Measurements from ENCODE around the gene FAM187B. TPM values are rescaled to one million over a fixed set of nuclear protein-coding genes. Genes with fewer than 3 reads are reported as not detected.

FAM187B gene
- total and polyA plus RNA-seq, 2 of the 4 experiments (the other 2 are of a cell fraction), result not detected

DNA sequence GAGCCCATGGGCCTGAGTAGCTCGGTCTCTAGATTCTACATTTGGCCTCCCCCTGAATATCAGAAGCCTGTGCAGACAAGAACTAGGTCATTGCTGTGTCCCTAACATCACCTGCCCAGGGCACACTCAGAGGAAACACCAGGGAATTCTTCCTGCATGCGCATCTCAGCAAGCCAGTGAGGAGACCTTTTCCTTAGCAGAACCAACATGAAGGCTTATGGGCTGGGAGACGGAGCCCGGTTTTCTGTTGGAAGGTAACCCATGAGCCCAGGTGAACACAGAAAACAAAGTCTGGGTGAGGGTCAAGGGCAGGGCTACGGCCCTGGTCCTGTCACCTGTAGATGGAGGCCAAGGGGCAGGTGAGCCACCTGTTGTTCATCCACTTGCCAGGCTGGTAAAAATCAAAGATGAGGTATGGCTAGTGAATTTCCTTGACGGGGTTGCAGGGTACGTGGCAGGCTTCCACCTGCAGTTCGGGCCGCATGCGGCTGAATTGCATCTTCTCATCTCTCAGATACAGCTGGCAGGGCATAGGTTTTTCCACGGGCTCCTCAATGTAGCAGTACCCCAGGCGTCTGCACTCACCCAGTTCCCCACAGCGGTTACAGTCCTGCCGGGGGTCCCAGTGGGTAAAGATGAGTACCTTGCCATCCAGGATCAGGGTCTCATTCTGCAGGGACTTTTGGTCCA, 3.6 kb upstream of the FAM187B start:
- intact Hi-C loops (cut with micrococcal nuclease) (no loop called here), dilution Hi-C loops (cut with HindIII; ENCODE audit: low sequenced_read_pairs, unreplicated experiment) (no loop called here), in situ Hi-C loops (cut with MboI; ENCODE audit: low sequenced_read_pairs) (no loop called here)
- TF ChIP-seq, protein P1, sequence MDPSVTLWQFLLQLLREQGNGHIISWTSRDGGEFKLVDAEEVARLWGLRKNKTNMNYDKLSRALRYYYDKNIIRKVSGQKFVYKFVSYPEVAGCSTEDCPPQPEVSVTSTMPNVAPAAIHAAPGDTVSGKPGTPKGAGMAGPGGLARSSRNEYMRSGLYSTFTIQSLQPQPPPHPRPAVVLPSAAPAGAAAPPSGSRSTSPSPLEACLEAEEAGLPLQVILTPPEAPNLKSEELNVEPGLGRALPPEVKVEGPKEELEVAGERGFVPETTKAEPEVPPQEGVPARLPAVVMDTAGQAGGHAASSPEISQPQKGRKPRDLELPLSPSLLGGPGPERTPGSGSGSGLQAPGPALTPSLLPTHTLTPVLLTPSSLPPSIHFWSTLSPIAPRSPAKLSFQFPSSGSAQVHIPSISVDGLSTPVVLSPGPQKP (IDR thresholded peaks at IDR 0.05; ENCODE audit: borderline replicate concordance, low read depth, low read length), result no peak
- Histone ChIP-seq H3K4me2 (ENCODE audit: low read depth, low read length) (no peak overlapping the region), H3K27me3 (ENCODE audit: control insufficient read depth, insufficient read depth, low read length) (no peaks in the 10 kb centered on the region; the same call in 1 of the 2 replicates), H3K23ac (ENCODE audit: low read depth, low read length) (no peak overlapping the region), H3K36me3 (ENCODE audit: control insufficient read depth, insufficient read depth, low read length) (no peaks in the 10 kb centered on the region), H2AK5ac (ENCODE audit: low read depth, low read length) (no peak overlapping the region), H3K4me3 (ENCODE audit: insufficient read depth, low read depth, low read length) (no peak overlapping the region), H3K9ac (ENCODE audit: low read depth, low read length) (no peak overlapping the region), H3K4ac (ENCODE audit: low read depth, low read length) (no peak overlapping the region), H2BK15ac (ENCODE audit: low read depth, low read length) (no peak overlapping the region), H3K18ac (ENCODE audit: low read depth, low read length) (no peak overlapping the region), H2AK9ac (replicated peaks; ENCODE audit: low read depth, low read length, poor library complexity) (no peak overlapping the region), H4K20me1 (ENCODE audit: insufficient read depth, low read length) (no peaks in the 10 kb centered on the region), H3K9me1 (ENCODE audit: insufficient read depth, low read length) (no peaks in the 10 kb centered on the region), H3K14ac (replicated peaks; ENCODE audit: low read depth, low read length) (no peak overlapping the region), H4K5ac (ENCODE audit: low read depth, low read length) (no peak overlapping the region), H4K8ac (ENCODE audit: low read depth in 2 of 2, low read length in 2 of 2) (no peak overlapping the region), H3K9me3 (ENCODE audit: control insufficient read depth, insufficient read depth, low read length) (no peaks in the 10 kb centered on the region), H4K91ac (ENCODE audit: insufficient read depth, low read depth, low read length) (no peak overlapping the region), H3K27ac (ENCODE audit: insufficient read depth, low read length) (no peak overlapping the region), H3K79me1 (ENCODE audit: low read depth in 1 of 2, low read length in 2 of 2) (no peaks in the 10 kb centered on the region), H2BK120ac (ENCODE audit: low read depth, low read length) (no peak overlapping the region), H3K56ac (ENCODE audit: extremely low read depth, insufficient read depth, low read length) (no peak overlapping the region), H2BK5ac (ENCODE audit: low read depth, low read length, poor library complexity, severe bottlenecking) (no peak overlapping the region), H2AFZ (replicated peaks; ENCODE audit: low read length, poor library complexity) (no peak overlapping the region), H2BK20ac (ENCODE audit: low read depth, low read length) (no peak overlapping the region), H3K4me1 (ENCODE audit: control insufficient read depth, insufficient read depth, low read length) (no peaks in the 10 kb centered on the region)
- BruUV-seq (replicated peaks), result no TSS peak
- ATAC-seq (ENCODE audit: low read depth) (no peak), DNase-seq (no peak)
- WGBS, 2 experiments (ENCODE audit: extremely low coverage in 2 of 2, insufficient read length in 1 of 2), result 69% methylated on average over 6 of the region's 14 CpGs; no CpG with 5 or more reads in 1 of the 2 experiments
- ChIA-PET CTCF (no interaction called here), POLR2A (ENCODE audit: unreplicated experiment) (no interaction called here)
